WTC11 (cell line): ENCODE measurements around the gene CIDEB. TPM values are rescaled to one million over a fixed set of nuclear protein-coding genes. Genes with fewer than 3 reads are reported as not detected.
A peak's percentile ranks its signal among the peaks of the same experiment; 100 is the strongest.

Experiments used
- ATAC-seq: fragments of 200-7000 bp; cut with Tn5 transposase; 2 replicates; pipeline ENCODE4 v1.10.0; 2021; ENCODE audit warnings: mild to moderate bottlenecking, moderate library complexity
- CTCF ChIA-PET: fragments of 300-600 bp; sonication (Branson Sonifier 250); formaldehyde crosslinking; loops from one replicate; lab custom pipeline; 2021; ENCODE audit warnings: antibody characterized with exemption; lab: Charles Lee
- POLR2A ChIA-PET: fragments of 350-600 bp; sonication (Branson Sonifier 250); formaldehyde crosslinking; loops from one replicate; lab custom pipeline; 2021; ENCODE audit warnings: antibody characterized with exemption; lab: Charles Lee
- DNase-seq: peaks from one replicate; pipeline ENCODE4 v3.0.0; 2021; ENCODE audit warnings: low spot score
- H3K27ac Mint-ChIP-seq: 2 replicates; pipeline ENCODE4 v1.8.0; 2021; ENCODE audit warnings: mixed read lengths
- H3K27me3 Mint-ChIP-seq: 2 replicates; pipeline ENCODE4 v1.8.0; 2021; ENCODE audit warnings: low read depth, mild to moderate bottlenecking, moderate library complexity, mixed read lengths
- H3K36me3 Mint-ChIP-seq: 2 replicates; pipeline ENCODE4 v1.8.0; 2021; ENCODE audit warnings: mixed read lengths
- H3K4me1 Mint-ChIP-seq: 2 replicates; pipeline ENCODE4 v1.8.0; 2022; ENCODE audit warnings: mixed read lengths
- H3K4me3 Mint-ChIP-seq: 2 replicates; pipeline ENCODE4 v1.8.0; 2021; ENCODE audit warnings: mild to moderate bottlenecking, moderate library complexity, mixed read lengths
- H3K9me3 Mint-ChIP-seq: 2 replicates; pipeline ENCODE4 v1.8.0; 2021; ENCODE audit warnings: mixed read lengths
- ARID4B ChIP-seq: sonication (generic); formaldehyde crosslinking; IDR thresholded peaks from 2 replicates; pipeline ENCODE4 v1.8.0; 2023; ENCODE audit warnings: missing genetic modification reagents, mild to moderate bottlenecking, borderline replicate concordance
- ATF2 ChIP-seq: sonication (generic); formaldehyde crosslinking; IDR thresholded peaks from 2 replicates; pipeline ENCODE4 v1.8.1; 2022; ENCODE audit warnings: low read depth, missing genetic modification reagents, borderline replicate concordance
- ESRRA ChIP-seq: sonication (generic); formaldehyde crosslinking; IDR thresholded peaks from 2 replicates; pipeline ENCODE4 v1.8.1; 2022; ENCODE audit warnings: mild to moderate bottlenecking, missing genetic modification reagents, borderline replicate concordance
- HMGXB4 ChIP-seq: sonication (generic); formaldehyde crosslinking; IDR thresholded peaks from 2 replicates; pipeline ENCODE4 v1.8.1; 2023; ENCODE audit warnings: mild to moderate bottlenecking, moderate library complexity, missing genetic modification reagents
- NFATC4 ChIP-seq: fragments of 250-450 bp; sonication (Bioruptor Pico); IDR thresholded peaks from 2 replicates; pipeline ENCODE4 v1.9.0; 2021; ENCODE audit warnings: mild to moderate bottlenecking
- NFE2L1 ChIP-seq: sonication (generic); formaldehyde crosslinking; IDR thresholded peaks from 2 replicates; pipeline ENCODE4 v1.8.1; 2023; ENCODE audit warnings: missing genetic modification reagents
- USF2 ChIP-seq: sonication (generic); formaldehyde crosslinking; IDR thresholded peaks from 2 replicates; pipeline ENCODE4 v1.8.1; 2023; ENCODE audit warnings: mild to moderate bottlenecking, missing genetic modification reagents, moderate library complexity
- ZMAT4 ChIP-seq: fragments of 250-450 bp; sonication (Bioruptor Pico); IDR thresholded peaks from 2 replicates; pipeline ENCODE4 v1.9.0; 2021; ENCODE audit warnings: mild to moderate bottlenecking
- ZNF219 ChIP-seq: sonication (generic); formaldehyde crosslinking; IDR thresholded peaks from 2 replicates; pipeline ENCODE4 v1.8.0; 2023; ENCODE audit warnings: missing genetic modification reagents, mild to moderate bottlenecking, borderline replicate concordance
- ZNF416 ChIP-seq: fragments of 250-450 bp; sonication (Bioruptor Pico); IDR thresholded peaks from 2 replicates; pipeline ENCODE4 v1.9.0; 2021; ENCODE audit warnings: mild to moderate bottlenecking, inconsistent platforms
- ZSCAN18 ChIP-seq: fragments of 250-450 bp; sonication (Bioruptor Pico); IDR thresholded peaks from 2 replicates; pipeline ENCODE4 v2.1.2; 2022; ENCODE audit warnings: mild to moderate bottlenecking, moderate library complexity
- total RNA-seq: library from RNA; stranded (reverse); gene quantifications from 3 replicates; pipeline ENCODE4 v1.2.3, GENCODE V29; 2021
- TF ChIP-seq, protein P1 (sequence below): sonication (generic); formaldehyde crosslinking; conservative IDR thresholded peaks from 2 replicates; pipeline ENCODE4 v1.8.1; 2023; ENCODE audit warnings: mild to moderate bottlenecking, low read depth, missing genetic modification reagents, moderate library complexity
- TF ChIP-seq, protein P2 (sequence below): sonication (generic); formaldehyde crosslinking; IDR thresholded peaks from 2 replicates; pipeline ENCODE4 v1.8.1; 2023; ENCODE audit warnings: mild to moderate bottlenecking, missing genetic modification reagents, borderline replicate concordance
- TF ChIP-seq, protein P3 (sequence below): fragments of 250-450 bp; sonication (Bioruptor Pico); conservative IDR thresholded peaks from 2 replicates; pipeline ENCODE4 v1.9.0; 2021; ENCODE audit warnings: mild to moderate bottlenecking

CIDEB gene
- total RNA-seq, 1 experiment from 2014 or later = 4.7 TPM

- DNase-seq = peak; percentile 78
- no peak within 1 kb of the TSS for H3K27ac Mint-ChIP-seq
- peak; percentile 68 for ATAC-seq
- H3K27me3 Mint-ChIP-seq = peaks cover 44% of the 10 kb centered on the region
- H3K36me3 Mint-ChIP-seq = peaks cover 12% of the 10 kb centered on the region
- H3K4me1 Mint-ChIP-seq = peaks cover 15% of the 10 kb centered on the region
- POLR2A ChIA-PET = interaction anchor here (0.9 to 2.0 kb wide), 3 partner anchors 11 to 68 kb away, joined by 3 to 8 read pairs (median 8); partner anchors contain the start of genes DHRS1, NOP9 and TINF2
- H3K4me3 Mint-ChIP-seq = peak within 1 kb of the TSS; percentile 47
- CTCF ChIA-PET = interaction anchor here (0.5 to 6.8 kb wide), 17 partner anchors 11 to 196 kb away, joined by 3 to 97 read pairs (median 7); partner anchors contain the start of genes ADCY4, CBLN3, DCAF11 and DHRS1
- no peak for TF ChIP-seq ARID4B (CRISPR knock-in tag)
- no peak for TF ChIP-seq NFE2L1 (CRISPR knock-in tag)
- TF ChIP-seq ATF2 = no peak
- TF ChIP-seq ZSCAN18 (CRISPR knock-in tag) = no peak
- TF ChIP-seq NFATC4 = no peak
- TF ChIP-seq HMGXB4 = no peak
- TF ChIP-seq, protein P1, sequence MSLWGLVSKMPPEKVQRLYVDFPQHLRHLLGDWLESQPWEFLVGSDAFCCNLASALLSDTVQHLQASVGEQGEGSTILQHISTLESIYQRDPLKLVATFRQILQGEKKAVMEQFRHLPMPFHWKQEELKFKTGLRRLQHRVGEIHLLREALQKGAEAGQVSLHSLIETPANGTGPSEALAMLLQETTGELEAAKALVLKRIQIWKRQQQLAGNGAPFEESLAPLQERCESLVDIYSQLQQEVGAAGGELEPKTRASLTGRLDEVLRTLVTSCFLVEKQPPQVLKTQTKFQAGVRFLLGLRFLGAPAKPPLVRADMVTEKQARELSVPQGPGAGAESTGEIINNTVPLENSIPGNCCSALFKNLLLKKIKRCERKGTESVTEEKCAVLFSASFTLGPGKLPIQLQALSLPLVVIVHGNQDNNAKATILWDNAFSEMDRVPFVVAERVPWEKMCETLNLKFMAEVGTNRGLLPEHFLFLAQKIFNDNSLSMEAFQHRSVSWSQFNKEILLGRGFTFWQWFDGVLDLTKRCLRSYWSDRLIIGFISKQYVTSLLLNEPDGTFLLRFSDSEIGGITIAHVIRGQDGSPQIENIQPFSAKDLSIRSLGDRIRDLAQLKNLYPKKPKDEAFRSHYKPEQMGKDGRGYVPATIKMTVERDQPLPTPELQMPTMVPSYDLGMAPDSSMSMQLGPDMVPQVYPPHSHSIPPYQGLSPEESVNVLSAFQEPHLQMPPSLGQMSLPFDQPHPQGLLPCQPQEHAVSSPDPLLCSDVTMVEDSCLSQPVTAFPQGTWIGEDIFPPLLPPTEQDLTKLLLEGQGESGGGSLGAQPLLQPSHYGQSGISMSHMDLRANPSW = no peak
- TF ChIP-seq, protein P2, sequence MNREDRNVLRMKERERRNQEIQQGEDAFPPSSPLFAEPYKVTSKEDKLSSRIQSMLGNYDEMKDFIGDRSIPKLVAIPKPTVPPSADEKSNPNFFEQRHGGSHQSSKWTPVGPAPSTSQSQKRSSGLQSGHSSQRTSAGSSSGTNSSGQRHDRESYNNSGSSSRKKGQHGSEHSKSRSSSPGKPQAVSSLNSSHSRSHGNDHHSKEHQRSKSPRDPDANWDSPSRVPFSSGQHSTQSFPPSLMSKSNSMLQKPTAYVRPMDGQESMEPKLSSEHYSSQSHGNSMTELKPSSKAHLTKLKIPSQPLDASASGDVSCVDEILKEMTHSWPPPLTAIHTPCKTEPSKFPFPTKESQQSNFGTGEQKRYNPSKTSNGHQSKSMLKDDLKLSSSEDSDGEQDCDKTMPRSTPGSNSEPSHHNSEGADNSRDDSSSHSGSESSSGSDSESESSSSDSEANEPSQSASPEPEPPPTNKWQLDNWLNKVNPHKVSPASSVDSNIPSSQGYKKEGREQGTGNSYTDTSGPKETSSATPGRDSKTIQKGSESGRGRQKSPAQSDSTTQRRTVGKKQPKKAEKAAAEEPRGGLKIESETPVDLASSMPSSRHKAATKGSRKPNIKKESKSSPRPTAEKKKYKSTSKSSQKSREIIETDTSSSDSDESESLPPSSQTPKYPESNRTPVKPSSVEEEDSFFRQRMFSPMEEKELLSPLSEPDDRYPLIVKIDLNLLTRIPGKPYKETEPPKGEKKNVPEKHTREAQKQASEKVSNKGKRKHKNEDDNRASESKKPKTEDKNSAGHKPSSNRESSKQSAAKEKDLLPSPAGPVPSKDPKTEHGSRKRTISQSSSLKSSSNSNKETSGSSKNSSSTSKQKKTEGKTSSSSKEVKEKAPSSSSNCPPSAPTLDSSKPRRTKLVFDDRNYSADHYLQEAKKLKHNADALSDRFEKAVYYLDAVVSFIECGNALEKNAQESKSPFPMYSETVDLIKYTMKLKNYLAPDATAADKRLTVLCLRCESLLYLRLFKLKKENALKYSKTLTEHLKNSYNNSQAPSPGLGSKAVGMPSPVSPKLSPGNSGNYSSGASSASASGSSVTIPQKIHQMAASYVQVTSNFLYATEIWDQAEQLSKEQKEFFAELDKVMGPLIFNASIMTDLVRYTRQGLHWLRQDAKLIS = no peak
- no peak for TF ChIP-seq ZNF219 (CRISPR knock-in tag)
- TF ChIP-seq ESRRA (CRISPR knock-in tag) = no peak
- TF ChIP-seq ZMAT4 (CRISPR knock-in tag) = no peak
- no peak for TF ChIP-seq USF2 (CRISPR knock-in tag)
- TF ChIP-seq ZNF416 (CRISPR knock-in tag) = no peak
- TF ChIP-seq, protein P3, sequence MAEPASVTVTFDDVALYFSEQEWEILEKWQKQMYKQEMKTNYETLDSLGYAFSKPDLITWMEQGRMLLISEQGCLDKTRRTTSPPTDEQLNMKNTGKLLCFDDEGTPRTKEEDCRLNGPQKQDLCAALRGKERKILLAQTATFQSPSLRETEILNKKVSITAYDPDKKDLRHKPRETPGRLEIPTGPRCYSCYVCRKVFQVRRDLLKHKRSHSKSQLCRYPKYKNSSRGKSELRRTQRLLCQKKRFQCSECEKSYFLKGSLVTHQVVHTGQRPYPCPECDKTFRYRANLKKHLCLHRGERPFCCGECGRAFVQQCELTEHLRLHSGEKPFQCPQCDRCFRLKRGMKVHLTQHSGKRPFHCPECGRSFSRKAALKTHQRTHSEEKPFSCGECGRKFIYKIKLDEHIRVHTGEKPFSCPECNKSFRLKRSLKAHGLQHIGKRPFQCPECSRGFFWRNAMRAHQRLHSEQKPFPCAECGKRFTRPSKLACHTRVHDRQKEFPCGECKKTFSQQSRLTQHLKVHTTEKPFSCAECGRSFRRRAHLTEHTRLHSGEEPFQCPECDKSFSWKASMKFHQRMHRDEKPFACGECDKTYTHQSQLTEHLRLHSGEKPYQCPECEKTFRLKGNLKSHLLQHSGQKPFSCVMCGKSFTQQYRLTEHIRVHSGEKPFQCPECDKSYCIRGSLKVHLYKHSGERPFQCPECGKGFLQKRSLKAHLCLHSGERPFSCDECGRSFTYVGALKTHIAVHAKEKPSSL (CRISPR knock-in tag) = no peak
- TF ChIP-seq, all 79 proteins: peak for 0
- no peaks in the 10 kb centered on the region for H3K9me3 Mint-ChIP-seq
Observed at GRCh38 chr14:24310646-24311604, 3.1 kb upstream of the CIDEB start, which contains the start of gene LTB4R. Gene LTB4R (plus strand): TSS chr14:24311502. CDS start chr14:24315652, 4,150 bp downstream.
